GM21367 (cell line): ENCODE measurements around the gene TM9SF2.
"Not testable (repeated sequence)": the region's sequence is repeated elsewhere in the genome, so short reads cannot be mapped to it uniquely, and the experiment has no call there.

ENCODE experiments used
- ATAC-seq: cut with Tn5 transposase; IDR thresholded peaks from one replicate; pipeline ENCODE4 v1.9.1; 2021; ENCODE audit not compliant: unreplicated experiment

TM9SF2 gene

DNA sequence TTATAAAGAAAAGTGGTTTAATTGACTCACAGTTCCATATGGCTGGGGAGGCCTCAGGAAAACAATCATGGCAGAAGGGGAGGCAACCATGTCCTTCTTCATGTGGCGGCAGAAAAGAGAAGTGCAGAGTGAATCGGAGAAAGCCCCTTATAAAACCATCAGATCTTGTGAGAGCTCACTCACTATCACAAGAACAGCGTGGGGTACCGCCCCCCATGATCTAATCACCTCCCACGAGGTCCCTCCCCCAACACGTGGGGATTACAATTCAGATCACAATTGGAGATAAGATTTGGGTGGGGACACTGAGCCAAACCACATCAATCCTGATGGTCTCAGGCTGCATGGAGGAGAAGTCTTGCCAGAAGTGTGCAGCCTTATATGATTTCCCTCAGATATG lies 26.0 kb downstream of the TM9SF2 start:
- no peak for ATAC-seq

DNA sequence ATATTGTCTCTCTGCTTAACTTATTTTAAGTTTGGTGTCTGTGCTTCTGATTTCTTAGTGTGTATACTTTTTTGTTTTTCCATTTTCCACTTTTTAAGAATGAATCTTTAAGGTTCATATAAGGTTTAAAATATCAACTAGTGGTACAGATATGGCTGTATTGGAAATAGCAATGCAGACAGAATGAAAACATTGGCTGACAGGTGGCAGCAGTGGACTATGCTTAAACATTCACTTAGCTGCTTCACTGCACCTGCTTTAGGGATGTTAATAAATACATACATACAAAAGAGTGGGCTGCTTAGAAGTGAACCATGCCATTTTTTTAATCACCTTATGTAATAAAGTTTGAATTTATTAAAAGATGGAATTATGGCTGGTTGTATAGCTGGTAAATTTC lies 27.3 kb downstream of the TM9SF2 start:
- no peak for ATAC-seq

DNA sequence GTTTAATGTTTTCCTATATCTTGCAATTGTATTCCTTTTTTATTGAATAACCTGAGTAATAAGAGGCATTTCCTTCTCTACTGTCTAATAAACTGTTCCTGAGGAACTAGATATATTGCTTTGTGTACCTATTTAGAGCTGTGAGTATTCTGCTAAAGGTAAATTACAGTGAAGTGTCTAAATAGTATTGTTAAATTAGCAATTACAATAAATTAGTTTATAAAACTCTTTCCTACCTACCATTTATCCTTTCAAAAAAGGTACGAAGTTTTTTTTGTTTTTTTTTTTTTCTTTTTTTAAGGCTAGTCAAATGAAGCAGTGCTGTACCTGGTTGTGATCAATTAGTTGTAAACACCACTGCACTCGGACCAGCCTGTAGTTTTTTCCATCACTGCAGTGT lies 34.8 kb downstream of the TM9SF2 start:
- ATAC-seq, result no peak

DNA sequence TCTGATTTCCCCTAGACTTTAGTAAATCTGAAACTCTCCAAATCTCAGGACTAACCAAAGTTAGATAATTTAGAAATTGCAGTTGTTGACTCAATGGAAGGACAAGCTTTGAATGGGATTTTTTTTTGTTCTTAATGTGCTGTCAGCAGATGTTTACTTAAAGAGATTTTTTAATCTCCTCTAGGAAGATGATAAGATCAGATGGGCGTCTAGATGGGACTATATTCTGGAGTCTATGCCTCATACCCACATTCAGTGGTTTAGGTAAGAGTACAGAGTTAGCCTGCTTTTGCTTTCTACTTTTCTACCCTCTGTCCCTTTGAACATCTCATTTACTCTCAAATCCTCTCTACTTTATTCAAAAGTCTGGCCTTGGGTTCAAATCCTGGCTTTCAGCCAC lies 39.3 kb downstream of the TM9SF2 start:
- no peak for ATAC-seq

DNA sequence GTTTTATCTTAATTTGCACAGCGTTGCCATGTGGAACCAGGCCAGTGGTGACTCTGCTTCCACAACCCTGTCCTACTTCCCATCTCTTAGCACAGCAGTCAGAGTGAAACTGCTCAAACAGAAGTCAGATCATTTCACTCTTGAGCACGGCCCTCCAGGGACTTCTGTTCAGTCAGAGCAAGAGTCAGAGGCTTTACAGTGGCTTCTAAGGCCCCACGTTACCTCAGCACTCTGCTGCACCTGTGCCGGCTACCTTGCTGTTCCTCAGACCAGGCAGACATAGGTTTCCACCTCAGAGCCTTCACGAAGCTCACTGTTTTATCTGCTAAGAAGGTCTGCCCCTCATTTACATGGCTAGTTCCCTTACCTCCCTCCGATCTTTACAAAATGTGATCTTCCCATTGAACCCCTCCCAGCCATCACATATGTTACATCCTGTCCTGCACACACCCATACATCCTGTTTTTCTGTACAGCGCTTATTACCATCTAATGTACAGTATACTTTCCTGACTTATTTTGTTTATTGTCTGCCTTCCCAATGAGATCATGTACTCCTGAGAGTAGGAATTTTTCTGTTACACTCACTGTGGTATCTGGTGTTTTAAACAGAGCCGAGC lies 41.6 kb downstream of the TM9SF2 start:
- peak; percentile 97 for ATAC-seq

DNA sequence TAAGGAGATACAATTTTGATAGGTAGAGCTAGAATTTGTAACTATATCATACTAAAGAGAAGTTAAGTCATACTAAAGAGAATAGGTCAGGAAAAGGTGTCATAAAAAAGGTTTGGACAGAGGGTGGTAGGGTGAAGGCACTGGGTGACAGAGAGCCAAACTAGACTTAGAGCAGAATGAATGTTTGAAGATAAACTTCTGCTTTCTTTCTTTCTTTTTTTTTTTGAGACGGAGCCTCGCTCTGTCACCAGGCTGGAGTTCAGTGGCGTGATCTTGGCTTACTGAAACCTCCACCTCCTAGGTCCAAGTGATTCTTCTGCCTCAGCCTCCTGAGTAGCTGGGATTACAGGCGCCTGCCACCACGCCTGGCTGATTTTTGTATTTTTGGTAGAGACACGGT lies 44.1 kb downstream of the TM9SF2 start:
- ATAC-seq, result no peak

DNA sequence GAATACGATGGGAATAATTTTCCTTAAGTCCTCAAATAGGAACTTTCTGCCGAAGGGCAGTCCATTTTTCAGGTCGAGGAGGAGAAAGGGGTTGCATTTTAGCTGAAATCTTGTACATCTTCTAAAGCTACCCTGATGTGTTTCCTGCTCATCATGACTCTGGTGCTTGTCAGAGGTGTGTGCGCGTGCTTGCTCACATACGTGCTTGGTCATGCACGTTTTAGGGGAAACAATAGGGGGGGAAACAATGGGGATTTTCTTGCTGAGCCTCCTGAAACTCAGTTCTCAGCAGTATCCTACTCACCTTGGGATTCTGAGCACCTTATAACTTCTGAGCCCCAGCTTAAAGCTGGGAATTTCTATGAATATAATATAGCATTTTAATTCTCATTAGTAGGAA lies 44.7 kb downstream of the TM9SF2 start:
- no peak for ATAC-seq

DNA sequence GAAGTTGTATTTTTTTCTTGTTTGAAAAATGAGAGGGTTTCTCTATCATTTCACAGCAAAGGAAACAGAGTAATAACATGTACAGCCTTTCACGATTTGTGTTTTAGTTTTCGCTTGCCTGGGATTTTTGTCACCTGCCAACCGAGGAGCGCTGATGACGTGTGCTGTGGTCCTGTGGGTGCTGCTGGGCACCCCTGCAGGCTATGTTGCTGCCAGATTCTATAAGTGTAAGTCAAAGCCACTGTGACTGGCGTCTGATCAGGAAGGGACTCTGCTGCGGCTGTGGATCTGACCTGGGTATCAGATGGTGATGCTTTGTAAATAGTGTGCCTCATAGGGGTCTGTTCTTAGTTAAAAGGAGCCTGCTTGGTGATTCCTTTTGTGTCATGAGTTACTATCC lies 45.6 kb downstream of the TM9SF2 start:
- no peak for ATAC-seq

DNA sequence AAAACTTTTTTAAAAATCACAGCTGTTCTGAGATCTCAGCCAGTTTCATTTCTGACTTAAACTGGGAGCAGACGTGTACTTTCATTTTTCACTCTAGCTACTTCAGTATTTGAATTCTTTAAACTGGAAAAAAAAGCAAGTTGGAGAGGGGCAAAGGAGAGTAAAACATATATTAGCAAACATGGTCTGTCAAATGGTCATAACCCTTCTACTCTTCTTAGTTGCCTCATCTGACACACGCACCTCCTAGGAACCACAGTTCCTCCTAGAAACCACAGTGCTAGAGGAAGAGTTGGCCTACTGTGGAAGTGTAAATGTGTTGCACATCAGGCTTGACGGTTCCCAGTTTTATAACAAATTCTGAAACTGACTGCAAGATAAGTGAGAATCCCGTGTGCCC lies 47.2 kb downstream of the TM9SF2 start:
- ATAC-seq, result peak; percentile 59

DNA sequence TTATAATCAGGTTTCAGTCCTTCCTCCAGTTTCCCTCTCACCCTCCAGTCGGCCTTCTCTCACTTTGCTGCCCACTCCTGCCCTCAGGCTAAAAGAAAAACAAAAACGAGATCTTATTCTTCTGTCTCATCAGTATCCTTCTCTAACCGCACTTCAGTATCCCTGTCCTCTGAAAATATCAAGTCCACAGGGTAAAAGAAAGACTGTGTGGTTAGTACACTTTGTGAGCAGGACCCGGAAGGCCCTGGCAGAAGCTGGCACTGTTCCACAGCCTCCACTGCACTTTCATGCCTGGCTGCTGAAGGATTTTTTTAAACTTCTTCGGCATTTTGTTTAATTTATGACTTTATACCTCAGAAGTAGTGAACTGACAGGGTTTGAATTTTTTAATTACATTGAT lies 51.8 kb downstream of the TM9SF2 start:
- ATAC-seq, result no peak

DNA sequence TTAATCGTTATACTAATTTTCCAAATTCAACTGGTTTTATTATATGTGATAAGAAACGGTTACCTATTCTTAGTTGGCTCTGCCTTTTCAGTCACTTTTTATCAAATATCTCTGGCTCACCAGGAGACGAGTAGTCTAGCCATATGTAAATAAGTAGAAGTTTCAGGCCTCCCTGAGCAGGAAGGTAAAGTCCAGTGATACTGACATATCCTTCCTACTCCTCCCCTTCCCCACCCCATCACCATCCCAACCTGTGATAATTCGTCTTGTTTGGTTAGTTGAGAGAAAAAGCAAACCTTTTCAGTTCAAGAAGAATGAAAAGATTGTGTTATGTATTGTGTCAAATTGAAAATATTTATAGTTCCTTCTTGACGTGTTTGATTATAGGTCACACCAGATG lies 53.9 kb downstream of the TM9SF2 start:
- ATAC-seq, result no peak

DNA sequence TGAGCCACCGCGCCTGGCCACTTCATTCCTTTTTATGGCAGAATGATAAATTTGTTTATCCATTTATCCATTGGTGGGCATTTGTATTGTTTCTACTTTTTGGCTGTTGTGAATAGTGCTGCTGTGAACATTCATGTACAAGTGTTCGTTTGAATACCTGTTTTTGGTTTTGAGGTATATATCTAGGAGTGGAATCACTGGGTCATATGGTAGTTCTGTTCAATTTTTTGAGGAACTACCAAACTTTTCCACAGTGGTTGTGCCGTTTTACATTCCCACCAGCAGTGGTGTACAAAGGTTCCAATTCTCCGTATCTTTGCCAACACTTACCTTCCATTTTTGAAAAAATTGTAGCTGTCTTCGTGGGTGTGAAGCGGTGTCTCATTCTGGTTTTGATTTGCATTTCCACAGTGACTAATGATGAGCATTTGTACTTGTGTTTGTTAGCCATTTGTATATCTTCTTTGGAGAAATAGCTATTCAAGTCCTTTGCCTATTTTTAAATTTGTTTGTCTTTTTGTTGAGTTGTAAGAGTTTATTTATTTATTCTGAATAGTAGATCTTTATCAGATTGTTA lies 55.7 kb downstream of the TM9SF2 start:
- ATAC-seq, result no peak

DNA sequence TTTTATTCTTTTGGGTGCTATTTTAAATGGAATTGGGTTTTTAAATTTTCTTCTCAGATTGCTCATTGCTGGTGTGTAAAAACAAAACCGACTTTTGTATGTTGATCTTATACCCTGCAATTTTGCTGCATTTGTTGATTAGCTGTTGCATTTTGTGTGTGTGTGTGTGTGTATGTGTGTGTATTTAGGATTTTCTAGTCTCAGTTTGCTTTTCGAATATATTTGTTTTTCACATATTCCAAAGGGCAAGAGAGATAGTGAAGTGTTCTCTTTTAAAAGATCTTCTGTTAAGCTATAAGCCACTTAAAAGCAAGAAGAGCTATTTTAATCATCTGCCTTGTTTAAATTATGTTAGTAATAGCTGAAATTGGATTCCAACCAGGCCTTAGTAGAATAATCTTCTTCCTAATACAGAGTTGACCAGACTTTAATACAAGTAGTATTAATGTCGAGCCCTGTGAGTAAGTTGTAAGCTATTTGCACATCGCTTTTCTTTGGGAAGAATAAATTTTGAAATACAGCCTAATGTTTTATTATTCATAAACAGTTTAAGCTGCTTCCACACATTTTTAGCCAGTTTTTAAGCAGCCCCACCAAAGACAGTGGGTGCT lies 57.4 kb downstream of the TM9SF2 start:
- no peak for ATAC-seq

DNA sequence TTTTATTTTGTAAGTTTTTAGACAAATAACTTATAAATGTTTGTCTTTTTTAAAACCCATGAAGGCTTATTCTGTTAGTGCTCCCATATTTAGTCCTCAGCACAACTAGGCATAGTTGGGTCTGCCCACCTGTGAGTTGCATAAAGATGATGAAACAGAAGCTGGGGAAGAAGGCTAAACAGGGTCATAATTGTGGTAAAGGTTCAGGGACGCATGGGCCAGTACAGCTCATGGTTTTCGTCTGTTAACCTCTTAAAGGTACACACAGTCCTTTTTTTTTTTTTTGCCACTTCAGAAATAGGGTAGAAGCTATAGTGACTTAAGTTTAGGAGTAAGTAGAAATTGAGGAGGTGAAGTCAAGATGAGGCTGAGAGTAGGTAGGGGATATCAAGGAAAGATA lies 58.3 kb downstream of the TM9SF2 start:
- ATAC-seq, result no peak

DNA sequence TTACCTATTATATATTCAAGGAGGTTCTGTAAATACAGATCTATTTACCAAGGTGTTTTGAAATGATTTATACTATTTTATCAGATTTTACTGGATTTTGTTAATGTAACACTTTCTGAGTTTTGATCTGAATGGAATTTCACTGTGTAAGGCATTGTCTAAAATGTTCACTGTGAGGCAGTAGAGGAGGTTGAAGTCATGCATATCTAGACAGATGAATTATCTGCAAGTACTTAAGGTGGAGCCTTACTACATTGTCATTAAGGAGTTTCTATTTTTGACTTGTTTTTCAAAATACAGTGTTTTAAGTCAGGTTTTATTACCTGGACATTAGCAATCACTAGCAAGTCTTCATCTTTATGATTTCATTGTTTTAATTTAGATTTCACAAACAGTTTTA lies 62.1 kb downstream of the TM9SF2 start:
- ATAC-seq, result no peak

DNA sequence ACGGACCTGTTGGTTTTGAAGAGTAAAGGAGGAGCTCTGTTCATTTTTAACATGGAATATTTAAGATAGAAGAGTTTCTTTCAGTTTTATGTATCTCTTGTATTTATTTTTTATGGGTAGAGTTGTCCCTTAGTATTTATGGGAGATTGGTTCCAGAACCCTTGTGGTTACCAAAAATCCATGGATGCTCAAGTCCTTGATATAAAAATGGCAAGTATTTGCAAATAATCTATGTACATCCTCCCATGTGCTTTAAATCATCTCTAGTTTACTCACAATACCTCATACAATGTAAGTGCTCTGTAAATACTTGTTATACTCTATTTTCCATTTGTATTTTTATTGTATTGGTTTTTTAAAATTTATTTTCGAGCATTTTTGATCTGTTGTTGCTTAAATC lies 63.1 kb downstream of the TM9SF2 start:
- ATAC-seq, result no peak

DNA sequence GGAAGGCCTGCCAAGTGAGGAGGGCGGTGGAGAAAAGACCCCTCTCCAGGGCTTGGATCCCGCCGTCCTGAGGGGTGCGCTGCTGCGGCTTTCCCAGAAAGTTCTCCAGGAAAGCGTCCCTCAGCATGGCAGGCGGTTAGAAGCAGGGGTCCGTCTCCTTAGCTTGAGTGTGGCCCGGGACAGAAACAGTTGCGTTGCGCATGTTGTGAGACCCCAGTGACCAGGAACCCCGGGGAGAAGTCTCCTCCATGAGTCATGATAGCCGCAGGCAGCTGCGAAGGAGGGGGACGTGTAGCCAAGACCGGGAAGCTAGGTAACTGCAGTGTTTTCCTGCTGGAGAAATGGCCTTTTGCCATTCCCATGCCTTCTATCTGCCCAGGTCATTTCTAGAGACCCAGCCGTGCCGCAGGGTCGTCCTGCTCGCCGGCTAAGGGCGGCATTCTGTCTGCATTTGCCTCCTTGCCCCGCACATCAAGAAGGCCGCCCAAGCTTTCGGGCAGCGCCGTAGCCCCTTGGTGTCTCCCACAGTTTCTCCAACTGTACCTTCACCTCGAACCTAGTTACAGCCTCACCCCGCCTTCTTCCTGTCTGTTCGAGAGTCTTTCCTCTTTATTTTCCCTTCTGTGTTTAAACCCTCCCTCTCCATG lies 64.3 kb downstream of the TM9SF2 start:
- ATAC-seq, result no peak

DNA sequence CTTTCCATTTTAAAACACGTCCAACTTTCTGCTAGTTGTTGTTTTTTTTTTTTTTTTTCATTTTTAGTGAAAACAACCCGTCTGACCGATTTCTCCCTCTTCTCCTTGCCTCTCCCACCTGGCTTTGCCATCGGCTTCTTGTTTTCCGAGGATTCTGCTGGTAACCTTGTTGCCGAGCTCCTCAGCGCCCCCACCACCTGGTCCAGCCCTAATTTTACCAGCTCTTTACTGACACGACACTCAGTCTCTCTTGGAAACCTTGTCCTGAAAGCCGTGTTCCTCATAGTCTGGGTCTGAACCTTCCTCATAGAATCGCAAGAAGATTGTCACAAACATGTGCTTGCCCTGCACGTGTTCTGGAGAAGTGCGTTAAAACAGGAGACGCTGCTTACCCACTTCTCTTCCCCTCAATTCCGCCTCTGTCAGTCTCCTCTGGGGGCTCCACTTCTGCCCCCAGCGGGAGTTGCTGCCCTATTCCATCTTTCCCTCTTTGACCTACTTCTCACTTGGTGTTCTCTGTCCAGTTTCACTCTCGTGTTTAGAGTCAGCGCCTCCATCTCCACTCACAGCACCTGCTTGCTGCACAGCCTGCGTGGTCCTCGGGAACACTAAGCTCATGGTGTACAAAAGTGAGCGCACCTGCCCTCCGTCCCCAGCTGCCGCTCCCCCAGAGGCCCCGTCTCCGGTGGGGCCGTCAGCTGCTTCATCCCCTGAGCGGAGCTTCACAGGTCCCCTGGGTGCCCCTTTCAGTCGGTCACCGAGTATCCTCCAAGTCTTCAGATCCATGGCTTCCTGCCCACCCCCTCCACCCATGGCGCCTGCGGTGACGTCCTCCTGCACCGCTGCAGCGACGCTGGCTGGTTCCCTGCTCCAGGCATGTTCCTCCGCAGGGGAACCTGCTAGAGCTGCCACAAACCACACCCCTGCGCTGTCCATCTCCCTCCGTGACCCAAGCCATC lies 65.1 kb downstream of the TM9SF2 start:
- ATAC-seq, result no peak

DNA sequence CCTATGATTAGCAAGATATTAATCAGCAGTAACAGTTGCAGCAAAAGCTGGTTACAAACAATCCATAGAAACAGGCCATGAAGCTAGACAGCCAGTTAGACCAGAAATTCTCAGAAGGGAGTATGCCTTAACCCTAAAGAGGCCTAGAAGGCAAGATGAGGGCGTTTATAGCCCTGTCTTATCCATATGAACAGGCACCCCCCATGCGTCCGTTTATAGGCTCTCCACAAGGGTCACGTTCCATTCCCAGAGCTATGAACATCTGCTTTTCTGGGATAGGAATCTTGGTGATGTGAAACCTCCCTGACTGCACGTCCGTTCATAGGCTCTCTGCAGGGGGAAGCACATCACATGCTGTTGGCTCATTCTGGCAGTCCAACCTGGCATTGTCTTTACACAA lies 67.6 kb downstream of the TM9SF2 start:
- ATAC-seq, result not testable (repeated sequence)

DNA sequence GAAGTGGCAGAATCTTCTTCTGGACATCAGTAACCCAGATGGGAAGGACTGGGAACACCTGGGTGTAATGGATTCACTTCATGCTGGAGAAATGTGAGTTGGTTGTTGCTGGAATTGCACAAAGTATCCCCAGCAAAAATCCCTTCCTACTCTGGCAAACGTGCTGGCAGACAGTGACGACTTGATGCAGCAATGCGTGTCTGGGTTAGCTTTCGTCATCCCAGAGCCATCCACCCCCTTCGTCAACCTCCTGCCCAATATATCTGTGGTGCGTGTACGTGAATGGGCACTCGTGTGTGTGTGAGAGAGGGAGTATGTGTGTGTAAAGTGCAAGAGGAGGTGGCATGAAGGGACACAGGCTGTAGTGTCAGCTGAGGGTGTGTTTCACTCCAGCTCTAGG lies 70.9 kb downstream of the TM9SF2 start:
- ATAC-seq, result no peak

DNA sequence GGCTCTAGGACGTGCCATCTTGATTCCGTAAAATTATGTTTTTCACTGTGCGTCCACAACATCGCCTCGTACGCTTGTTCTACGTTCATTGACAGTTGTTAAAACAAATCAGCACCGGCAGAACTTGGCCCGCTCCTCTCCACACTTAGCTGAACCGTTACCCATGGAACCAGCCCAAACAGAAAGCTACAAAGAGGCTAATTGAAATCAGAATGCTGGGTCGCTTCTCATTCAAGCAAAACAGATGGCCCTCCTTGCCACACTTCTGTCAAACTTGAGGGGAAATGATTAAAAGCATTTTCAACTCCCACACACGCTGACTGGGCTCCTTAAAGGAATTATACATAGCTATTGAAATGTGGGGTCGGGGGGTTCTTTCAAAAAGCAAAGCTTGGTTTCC lies 71.6 kb downstream of the TM9SF2 start:
- ATAC-seq, result no peak
